Cerebellar cortex (tissue), 1 donor: ENCODE data around the gene DLD.
"Not testable (repeated sequence)": the region's sequence is repeated elsewhere in the genome, so short reads cannot be mapped to it uniquely, and the experiment has no call there.

Experiments
- DNase-seq: peaks from one replicate; pipeline ENCODE4 v3.0.0-alpha.2; 2015; ENCODE audit warnings: low spot score

Gene DLD

GRCh38 chr7:107917763-107918651, 27.0 kb downstream of the DLD start:
- DNase-seq = no peak

DNA sequence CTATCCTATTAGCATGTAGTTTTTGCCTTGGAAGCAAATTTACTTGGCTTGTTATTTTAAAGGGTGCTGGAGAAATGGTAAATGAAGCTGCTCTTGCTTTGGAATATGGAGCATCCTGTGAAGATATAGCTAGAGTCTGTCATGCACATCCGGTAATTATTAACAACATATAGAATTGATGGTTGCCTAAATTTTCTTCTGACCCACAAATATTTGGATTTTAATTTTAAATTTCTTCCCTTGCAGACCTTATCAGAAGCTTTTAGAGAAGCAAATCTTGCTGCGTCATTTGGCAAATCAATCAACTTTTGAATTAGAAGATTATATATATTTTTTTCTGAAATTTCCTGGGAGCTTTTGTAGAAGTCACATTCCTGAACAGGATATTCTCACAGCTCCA, 28.0 kb downstream of the DLD start:
- DNase-seq = no peak

DNA sequence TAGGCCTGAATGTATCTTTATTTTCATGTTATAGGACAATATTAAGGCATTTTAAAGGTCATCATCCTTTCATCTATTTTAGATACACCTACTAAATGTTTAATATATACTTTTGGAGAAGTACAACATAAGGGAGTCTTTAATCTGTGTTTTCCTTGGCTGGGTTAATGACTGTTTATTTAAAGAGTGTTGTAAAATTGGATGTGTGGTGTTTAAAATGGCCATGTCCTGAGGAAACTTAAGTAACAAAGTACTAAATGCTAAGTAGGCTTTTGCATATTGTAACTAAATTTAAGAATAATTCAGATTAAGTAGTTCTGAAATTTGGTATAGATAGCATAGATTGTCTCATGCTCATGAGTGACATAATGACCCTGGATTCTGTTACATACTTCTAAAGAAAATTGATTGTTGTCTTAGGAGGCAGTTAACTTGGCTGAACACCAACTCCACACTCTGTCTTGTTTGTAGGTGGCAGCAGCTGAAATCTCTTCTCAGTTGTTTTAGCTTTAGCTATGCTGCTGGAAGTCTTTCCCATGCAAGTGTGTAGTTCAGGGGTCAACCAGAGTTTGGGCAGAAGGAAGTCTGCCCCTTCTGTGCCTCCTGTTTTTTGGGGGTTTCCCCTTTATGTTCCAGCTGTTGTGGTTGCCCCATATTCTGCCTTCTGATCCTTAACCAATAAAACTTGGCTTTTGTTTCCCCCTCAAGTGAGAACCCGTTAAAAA, 29.2 kb downstream of the DLD start:
- DNase-seq = no peak

- not testable (repeated sequence) for DNase-seq
Measured at GRCh38 chr7:107921826-107922225, 30.8 kb downstream of the DLD start.

DNA sequence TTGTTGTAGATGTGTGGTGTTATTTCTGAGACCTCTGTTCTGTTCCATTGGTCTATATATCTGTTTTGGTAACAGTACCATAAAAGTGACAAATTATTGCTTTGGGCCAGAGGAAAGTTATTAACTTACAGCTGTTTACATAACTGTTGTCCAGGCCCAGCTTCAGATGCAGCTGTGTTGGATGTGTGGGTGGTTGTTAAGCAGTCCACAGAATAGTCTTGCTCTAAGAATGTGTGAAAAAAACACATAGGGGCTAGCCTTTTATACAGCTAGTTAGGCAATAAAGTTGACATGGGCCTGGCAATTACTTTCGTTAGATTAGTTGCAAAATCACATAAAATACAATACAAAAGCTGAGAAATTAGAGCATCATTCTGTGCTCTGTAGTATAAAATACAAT, 31.9 kb downstream of the DLD start:
- no peak for DNase-seq

- no peak for DNase-seq
Measured at GRCh38 chr7:107924841-107925504, 34.0 kb downstream of the DLD start.

- no peak for DNase-seq
Measured at GRCh38 chr7:107926481-107926880, 35.5 kb downstream of the DLD start.

DNA sequence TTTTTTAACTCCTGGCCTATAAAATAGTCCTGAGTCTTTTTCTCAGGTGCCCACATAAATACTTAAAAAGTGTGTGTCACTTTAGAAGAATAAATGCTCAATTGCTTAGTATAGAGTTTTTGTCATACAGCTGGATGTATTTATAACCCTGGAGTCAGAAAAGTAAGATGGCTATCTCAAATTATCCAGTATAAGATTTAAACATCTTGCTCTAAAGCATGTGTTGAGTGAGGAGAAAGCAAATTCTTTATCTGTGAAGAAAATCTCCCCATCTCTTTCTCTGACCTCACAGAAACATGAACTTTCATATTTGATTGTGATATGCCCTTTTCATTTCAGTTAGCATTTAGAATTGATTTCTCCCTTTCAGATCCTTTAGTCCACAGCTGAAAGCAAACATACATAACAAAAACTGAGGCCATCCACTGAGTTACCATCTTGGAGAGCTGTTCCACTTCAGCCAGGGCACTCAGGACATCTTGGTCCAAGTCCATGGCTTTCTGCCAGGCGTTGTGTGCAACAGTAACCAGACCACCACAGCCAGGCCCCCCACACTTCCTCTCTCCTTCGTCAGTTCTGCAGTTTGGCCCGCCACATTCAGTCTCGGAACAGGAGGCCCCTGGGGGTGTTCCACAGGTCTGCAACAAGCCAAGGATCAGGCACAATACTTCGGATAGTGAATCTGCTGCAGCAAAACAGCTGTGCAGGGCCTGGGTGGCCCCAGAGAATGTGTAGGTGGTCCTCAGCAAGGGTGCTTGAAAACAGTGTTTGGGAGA, 40.9 kb downstream of the DLD start:
- DNase-seq = no peak

DNA sequence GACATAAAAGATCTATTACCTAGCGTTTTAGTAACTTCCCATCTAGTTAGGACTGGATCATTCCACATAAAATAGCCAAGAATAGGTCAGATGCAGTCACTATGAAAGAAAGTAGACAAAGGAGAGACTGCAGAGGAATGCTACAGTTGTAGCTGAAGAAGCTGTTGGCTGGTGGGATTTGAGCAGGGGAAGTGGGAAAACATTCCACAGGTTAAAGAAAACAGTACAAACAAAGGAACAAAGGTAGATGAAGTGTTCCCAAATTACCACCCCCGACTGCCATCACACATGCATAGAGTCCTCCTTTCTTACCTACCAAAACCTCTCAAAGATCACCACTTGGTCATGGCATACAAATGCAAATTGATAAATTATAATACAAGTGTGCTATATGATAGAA, 41.8 kb downstream of the DLD start:
- no peak for DNase-seq

DNA sequence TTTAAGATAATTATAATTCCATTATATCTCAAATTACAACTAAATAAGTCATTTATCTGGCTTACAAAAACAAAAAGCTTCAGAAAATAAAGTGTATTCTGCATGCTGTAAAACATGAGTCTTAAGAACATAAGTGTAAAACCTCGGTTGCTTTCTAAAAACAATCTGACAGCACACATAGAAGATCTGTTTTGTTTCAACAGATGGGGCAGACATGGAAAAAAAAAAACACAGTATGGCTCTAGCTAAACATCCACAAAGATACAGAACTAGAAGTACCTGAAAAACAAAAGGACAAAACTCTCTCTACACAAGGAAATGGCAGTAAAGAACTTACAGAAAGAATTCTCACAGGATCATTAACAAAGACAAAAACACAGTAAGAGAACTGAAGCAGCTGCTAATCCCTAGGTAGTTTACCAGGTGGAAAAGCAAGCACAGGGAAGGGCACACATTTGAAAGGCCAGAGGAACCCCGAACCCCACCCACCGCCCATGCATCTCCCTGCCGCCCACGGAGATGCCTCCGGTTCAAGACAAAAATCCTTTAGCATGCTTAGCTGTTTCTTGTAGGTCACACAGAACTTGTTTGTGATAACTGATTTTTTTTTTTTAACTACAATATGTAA, 42.5 kb downstream of the DLD start:
- DNase-seq = no peak

- no peak for DNase-seq
Measured at GRCh38 chr7:107934991-107935770, 44.2 kb downstream of the DLD start.

DNA sequence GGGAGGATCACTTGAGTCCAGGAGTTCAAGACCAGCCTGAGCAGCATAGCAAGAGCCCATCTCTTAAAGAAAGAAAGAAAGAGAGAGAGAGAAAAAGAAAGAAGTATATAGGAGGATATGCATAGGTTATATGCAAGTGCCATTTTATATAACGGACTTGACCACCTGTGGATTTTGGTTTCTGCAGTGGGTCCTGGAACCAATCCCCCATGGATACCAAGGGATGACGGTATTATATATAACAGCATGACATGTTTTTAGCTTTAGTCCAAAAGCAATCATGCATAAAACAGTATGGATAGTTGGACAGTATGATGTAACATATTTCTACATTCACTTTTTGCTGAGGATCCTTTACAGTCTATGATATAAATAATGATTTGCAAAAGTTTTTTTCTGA, 45.3 kb downstream of the DLD start:
- no peak for DNase-seq

- DNase-seq = no peak
Measured at GRCh38 chr7:107937531-107937930, 46.5 kb downstream of the DLD start.

DNA sequence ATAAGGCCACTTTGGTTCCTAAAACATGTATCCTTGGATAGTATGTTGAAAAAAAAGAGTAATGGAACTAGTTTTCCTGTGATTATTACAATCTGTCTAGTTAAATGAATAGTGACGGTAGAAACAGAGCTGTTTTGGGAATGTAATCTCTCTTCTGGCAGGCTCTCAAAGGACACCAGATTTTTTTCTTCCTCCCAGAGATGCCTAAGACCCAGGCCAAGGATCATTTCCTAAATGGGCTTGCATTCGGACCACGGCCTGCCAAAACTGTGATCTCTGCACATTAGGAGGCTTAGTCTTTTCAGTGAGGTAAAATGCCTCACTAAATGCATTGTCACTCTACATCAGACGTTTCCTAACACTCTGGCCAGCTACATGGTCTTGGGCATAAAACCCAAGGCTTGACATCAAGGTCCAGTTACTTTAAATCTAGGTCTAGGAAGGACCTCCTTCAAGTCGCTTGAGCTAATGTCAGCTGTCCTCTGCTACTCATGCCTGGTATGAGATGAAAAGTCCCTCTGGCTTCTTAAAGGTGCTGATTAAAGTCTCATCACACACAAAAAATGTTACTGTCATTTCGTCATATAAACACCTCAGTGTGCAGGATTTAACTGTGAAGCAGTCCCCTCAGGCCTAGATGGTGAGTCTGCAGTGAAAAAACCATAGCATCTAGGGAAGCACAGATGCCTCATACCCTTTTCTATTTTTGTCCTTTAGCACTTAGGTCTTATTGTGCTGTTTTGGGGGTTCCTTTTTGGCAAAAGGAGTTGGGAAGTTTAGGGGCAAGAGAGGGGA, 47.7 kb downstream of the DLD start:
- peak; percentile 91 for DNase-seq

DNA sequence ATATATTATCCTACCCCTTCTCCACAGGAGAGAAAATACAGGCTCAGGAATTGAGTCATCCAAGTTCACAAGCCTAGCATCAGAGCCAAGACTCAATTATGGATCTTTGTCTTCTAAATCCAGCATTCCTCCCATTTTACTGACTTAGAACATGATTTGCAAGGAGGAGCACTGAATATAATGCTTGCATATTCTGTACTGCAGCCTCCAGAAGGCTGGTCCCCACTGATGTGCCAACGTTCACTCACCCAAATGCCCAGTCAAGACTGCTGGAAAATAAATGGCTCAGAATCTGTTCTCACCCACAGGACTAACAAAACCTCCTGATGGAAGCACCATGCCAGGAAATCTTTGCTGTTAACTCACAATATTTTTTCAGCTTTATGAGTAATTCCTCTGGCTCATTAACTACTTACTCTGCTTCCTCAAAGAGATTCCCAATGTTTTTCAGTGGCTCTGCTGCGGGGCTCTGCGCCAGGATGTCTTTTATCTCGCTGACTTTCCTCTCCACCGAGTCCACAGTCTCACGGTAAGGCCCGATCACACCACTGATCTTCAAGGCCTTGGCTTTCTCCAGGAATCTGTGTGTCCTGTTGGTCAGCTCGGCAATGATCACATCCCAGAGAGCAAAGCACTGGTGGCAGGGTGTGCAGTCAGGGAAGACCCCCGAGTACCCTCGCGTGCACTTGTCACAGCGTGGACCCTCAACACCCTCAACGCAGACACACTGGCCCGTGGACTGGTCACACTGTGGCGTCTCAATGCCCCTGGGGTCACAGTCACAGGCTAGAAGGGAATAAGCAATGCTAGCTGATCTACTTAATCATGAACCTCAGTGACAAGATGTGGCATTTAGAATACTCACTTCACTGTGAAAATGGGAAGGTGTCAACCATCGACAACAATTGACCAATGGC, 48.8 kb downstream of the DLD start:
- peak; percentile 69 for DNase-seq

DNA sequence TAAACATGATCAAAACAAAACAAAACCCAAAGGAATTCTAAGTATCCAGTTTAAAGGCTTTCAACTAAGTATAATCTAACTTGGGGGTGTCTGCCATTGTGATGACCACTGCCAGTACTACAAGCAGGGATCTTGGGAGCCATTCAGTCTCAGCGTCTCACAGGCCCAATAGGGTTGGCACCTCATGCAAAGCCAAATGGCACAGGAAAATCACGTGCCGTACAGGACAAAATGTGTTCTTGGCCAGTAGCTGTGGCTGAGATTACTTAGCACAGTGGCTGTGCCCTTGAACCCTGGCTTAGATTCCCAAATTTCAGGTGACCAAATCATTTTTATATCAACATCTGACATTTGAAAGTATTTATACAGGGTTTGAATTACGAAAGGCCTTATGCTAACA, 50.0 kb downstream of the DLD start:
- peak; percentile 54 for DNase-seq

- no peak for DNase-seq
Measured at GRCh38 chr7:107943018-107943417, 52.0 kb downstream of the DLD start.

GRCh38 chr7:107944411-107945169, 53.6 kb downstream of the DLD start:
- no peak for DNase-seq
